Neural cell (in vitro differentiated cells): ENCODE data around the gene ZGLP1. TPM values are rescaled to one million over a fixed set of nuclear protein-coding genes. Genes with fewer than 3 reads are reported as not detected.

Source experiments
- H2AFZ ChIP-seq: fragments of 200-600, 300-800 bp; sonication (generic), shearing (Covaris generic); 2 replicates; pipeline ENCODE4 v1.6.0; 2014; ENCODE audit warnings: low read depth, mild to moderate bottlenecking, antibody characterized with exemption, low read length, moderate library complexity
- H3F3A ChIP-seq: fragments of 200-600 bp; shearing (Covaris generic); 2 replicates; pipeline ENCODE4 v1.6.1; 2016; ENCODE audit warnings: mild to moderate bottlenecking, moderate library complexity, mixed read lengths, antibody characterized with exemption, low read length; ENCODE audit not compliant: insufficient read depth, poor library complexity, severe bottlenecking
- H3K27ac ChIP-seq: fragments of 200-600, 300-800 bp; sonication (generic), shearing (Covaris generic); 2 replicates; pipeline ENCODE4 v1.5.1; 2014; ENCODE audit warnings: mild to moderate bottlenecking, low read length, moderate library complexity
- H3K27me3 ChIP-seq: fragments of 300-800, 200-600 bp; sonication (generic), shearing (Covaris generic); 2 replicates; pipeline ENCODE4 v1.6.0; 2014; ENCODE audit warnings: mild to moderate bottlenecking, low read depth, low read length, moderate library complexity; ENCODE audit not compliant: insufficient read depth
- H3K36me3 ChIP-seq: fragments of 300-800, 200-600 bp; sonication (generic), shearing (Covaris generic); 2 replicates; pipeline ENCODE4 v1.5.1; 2014; ENCODE audit warnings: mild to moderate bottlenecking, antibody characterized with exemption, low read length, moderate library complexity; ENCODE audit not compliant: insufficient read depth
- H3K4me2 ChIP-seq: fragments of 300-800, 200-600 bp; sonication (generic), shearing (Covaris generic); 2 replicates; pipeline ENCODE4 v1.6.0; 2014; ENCODE audit warnings: mild to moderate bottlenecking, low read length
- H3K4me3 ChIP-seq: fragments of 300-800, 200-600 bp; sonication (generic), shearing (Covaris generic); 2 replicates; pipeline ENCODE4 v1.5.1; 2014; ENCODE audit warnings: mild to moderate bottlenecking, low read length, moderate library complexity
- H3K79me2 ChIP-seq: fragments of 200-600 bp; shearing (Covaris generic); replicated peaks from 2 replicates; pipeline ENCODE4 v1.6.0; 2014; ENCODE audit warnings: mild to moderate bottlenecking, low read length, moderate library complexity; ENCODE audit not compliant: insufficient read depth
- H3K9ac ChIP-seq: fragments of 300-800, 200-600 bp; sonication (generic), shearing (Covaris generic); 2 replicates; pipeline ENCODE4 v1.6.1; 2016; ENCODE audit warnings: mild to moderate bottlenecking, low read length, mixed read lengths
- H3K9me2 ChIP-seq: fragments of 200-600 bp; shearing (Covaris generic); 2 replicates; pipeline ENCODE4 v1.6.1; 2016; ENCODE audit warnings: mild to moderate bottlenecking, low read length, mixed read lengths; ENCODE audit not compliant: insufficient read depth
- H3K9me3 ChIP-seq: fragments of 200-600, 300-800 bp; sonication (generic), shearing (Covaris generic); 2 replicates; pipeline ENCODE4 v1.6.1; 2016; ENCODE audit warnings: mild to moderate bottlenecking, mixed run types, low read length, moderate library complexity, mixed read lengths
- H4K20me1 ChIP-seq: fragments of 200-600 bp; shearing (Covaris generic); 2 replicates; pipeline ENCODE4 v1.6.1; 2016; ENCODE audit warnings: mild to moderate bottlenecking, mixed run types; ENCODE audit not compliant: insufficient read depth
- EP300 ChIP-seq: fragments of 450-650 bp; conservative IDR thresholded peaks from 2 replicates; pipeline ENCODE4 v1.6.1; 2014; ENCODE audit warnings: antibody characterized with exemption, mild to moderate bottlenecking, moderate library complexity; ENCODE audit not compliant: poor library complexity, severe bottlenecking
- EZH2 ChIP-seq: fragments of 200-600, 300-800 bp; shearing (Covaris generic), sonication (generic); IDR thresholded peaks from 2 replicates; pipeline ENCODE4 v1.6.1; 2014; ENCODE audit warnings: antibody characterized with exemption, low read length, borderline replicate concordance, mild to moderate bottlenecking; ENCODE audit not compliant: insufficient read depth, poor library complexity, severe bottlenecking
- MXI1 ChIP-seq: fragments of 450-650 bp; conservative IDR thresholded peaks from 2 replicates; pipeline ENCODE4 v1.6.1; 2014; ENCODE audit warnings: antibody characterized with exemption, mild to moderate bottlenecking; ENCODE audit not compliant: poor library complexity, severe bottlenecking
- POLR2AphosphoS5 ChIP-seq: IDR thresholded peaks from 2 replicates; pipeline ENCODE4 v1.6.1; 2012
- RAD21 ChIP-seq: fragments of 450-650 bp; conservative IDR thresholded peaks from 2 replicates; pipeline ENCODE4 v1.6.1; 2014; ENCODE audit warnings: antibody characterized with exemption, mild to moderate bottlenecking, moderate library complexity
- REST ChIP-seq: IDR thresholded peaks from 2 replicates; pipeline ENCODE4 v1.6.1; 2012; ENCODE audit warnings: borderline replicate concordance
- SMC3 ChIP-seq: fragments of 450-650 bp; conservative IDR thresholded peaks from 2 replicates; pipeline ENCODE4 v1.6.1; 2014; ENCODE audit warnings: antibody characterized with exemption, mild to moderate bottlenecking, moderate library complexity; ENCODE audit not compliant: poor library complexity
- TAF1 ChIP-seq: IDR thresholded peaks from 2 replicates; pipeline ENCODE4 v1.6.1; 2012; ENCODE audit warnings: low read depth
- polyA plus RNA-seq: library from polyadenylated mRNA; depleted of rRNA; stranded (reverse); fragments of >200 nt; gene quantifications from 2 replicates; pipeline ENCODE4 v1.2.3, GENCODE V29; 2014
- TF ChIP-seq, protein P1 (sequence below): fragments of 450-650 bp; IDR thresholded peaks from 2 replicates; pipeline ENCODE4 v1.5.1; 2014; ENCODE audit warnings: antibody characterized with exemption, mild to moderate bottlenecking, moderate library complexity; ENCODE audit not compliant: poor library complexity, severe bottlenecking

ZGLP1 gene
- polyA plus RNA-seq, 1 donor from 2014 or later, result 22.8 TPM

GRCh38 chr19:10295305-10295846 is 14.2 kb downstream of the ZGLP1 start:
- Histone ChIP-seq H3K9me2 (no peaks in the 10 kb centered on the region), H4K20me1 (no peaks in the 10 kb centered on the region), H3K9me3 (no peaks in the 10 kb centered on the region), H3K36me3 (no peaks in the 10 kb centered on the region), H3K27ac (no peak overlapping the region), H3K27me3 (peaks cover 74% of the 10 kb centered on the region), H3K4me3 (no peak overlapping the region), H3K4me2 (no peak overlapping the region), H3K9ac (no peak overlapping the region), H3F3A (no peaks in the 10 kb centered on the region), H2AFZ (no peak overlapping the region), H3K79me2 (no peaks in the 10 kb centered on the region)
- TF ChIP-seq POLR2AphosphoS5, result no peak
- no peak for TF ChIP-seq TAF1
- TF ChIP-seq RAD21, result no peak
- TF ChIP-seq, protein P1, sequence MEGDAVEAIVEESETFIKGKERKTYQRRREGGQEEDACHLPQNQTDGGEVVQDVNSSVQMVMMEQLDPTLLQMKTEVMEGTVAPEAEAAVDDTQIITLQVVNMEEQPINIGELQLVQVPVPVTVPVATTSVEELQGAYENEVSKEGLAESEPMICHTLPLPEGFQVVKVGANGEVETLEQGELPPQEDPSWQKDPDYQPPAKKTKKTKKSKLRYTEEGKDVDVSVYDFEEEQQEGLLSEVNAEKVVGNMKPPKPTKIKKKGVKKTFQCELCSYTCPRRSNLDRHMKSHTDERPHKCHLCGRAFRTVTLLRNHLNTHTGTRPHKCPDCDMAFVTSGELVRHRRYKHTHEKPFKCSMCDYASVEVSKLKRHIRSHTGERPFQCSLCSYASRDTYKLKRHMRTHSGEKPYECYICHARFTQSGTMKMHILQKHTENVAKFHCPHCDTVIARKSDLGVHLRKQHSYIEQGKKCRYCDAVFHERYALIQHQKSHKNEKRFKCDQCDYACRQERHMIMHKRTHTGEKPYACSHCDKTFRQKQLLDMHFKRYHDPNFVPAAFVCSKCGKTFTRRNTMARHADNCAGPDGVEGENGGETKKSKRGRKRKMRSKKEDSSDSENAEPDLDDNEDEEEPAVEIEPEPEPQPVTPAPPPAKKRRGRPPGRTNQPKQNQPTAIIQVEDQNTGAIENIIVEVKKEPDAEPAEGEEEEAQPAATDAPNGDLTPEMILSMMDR, result no peak
- no peak for TF ChIP-seq EP300
- no peak for TF ChIP-seq SMC3
- no peak for TF ChIP-seq MXI1
- TF ChIP-seq REST, result no peak
- TF ChIP-seq EZH2, result no peak

- Histone ChIP-seq H3K9ac (no peak overlapping the region), H3K79me2 (no peaks in the 10 kb centered on the region)
These were observed 15.3 kb downstream of the ZGLP1 start for GRCh38 chr19:10294368-10294697.

More at GRCh38 chr19:10294368-10294697, 15.3 kb downstream of the ZGLP1 start:
- H3F3A ChIP-seq, result no peaks in the 10 kb centered on the region
- no peaks in the 10 kb centered on the region for H3K9me2 ChIP-seq
- no peak overlapping the region for H3K4me3 ChIP-seq
- H3K9me3 ChIP-seq, result no peaks in the 10 kb centered on the region
- no peaks in the 10 kb centered on the region for H3K36me3 ChIP-seq
- peaks cover 81% of the 10 kb centered on the region for H3K27me3 ChIP-seq
- H2AFZ ChIP-seq, result no peak overlapping the region
- H3K4me2 ChIP-seq, result no peak overlapping the region
- no peaks in the 10 kb centered on the region for H4K20me1 ChIP-seq
- H3K27ac ChIP-seq, result no peak overlapping the region
- TF ChIP-seq EP300 (no peak), MXI1 (no peak), EZH2 (no peak), REST (no peak), SMC3 (no peak), TAF1 (no peak), RAD21 (no peak), POLR2AphosphoS5 (no peak)
- TF ChIP-seq, protein P1, result no peak
